HG03571 (cell line): Measurements from ENCODE around the gene SCAMP4.
A peak's percentile ranks its signal among the peaks of the same experiment; 100 is the strongest.
"Not testable (repeated sequence)": the region's sequence is repeated elsewhere in the genome, so short reads cannot be mapped to it uniquely, and the experiment has no call there.

ENCODE experiments used
- ATAC-seq: cut with Tn5 transposase; IDR thresholded peaks from one replicate; pipeline ENCODE4 v1.9.1; 2021; ENCODE audit not compliant: unreplicated experiment

SCAMP4 gene

DNA sequence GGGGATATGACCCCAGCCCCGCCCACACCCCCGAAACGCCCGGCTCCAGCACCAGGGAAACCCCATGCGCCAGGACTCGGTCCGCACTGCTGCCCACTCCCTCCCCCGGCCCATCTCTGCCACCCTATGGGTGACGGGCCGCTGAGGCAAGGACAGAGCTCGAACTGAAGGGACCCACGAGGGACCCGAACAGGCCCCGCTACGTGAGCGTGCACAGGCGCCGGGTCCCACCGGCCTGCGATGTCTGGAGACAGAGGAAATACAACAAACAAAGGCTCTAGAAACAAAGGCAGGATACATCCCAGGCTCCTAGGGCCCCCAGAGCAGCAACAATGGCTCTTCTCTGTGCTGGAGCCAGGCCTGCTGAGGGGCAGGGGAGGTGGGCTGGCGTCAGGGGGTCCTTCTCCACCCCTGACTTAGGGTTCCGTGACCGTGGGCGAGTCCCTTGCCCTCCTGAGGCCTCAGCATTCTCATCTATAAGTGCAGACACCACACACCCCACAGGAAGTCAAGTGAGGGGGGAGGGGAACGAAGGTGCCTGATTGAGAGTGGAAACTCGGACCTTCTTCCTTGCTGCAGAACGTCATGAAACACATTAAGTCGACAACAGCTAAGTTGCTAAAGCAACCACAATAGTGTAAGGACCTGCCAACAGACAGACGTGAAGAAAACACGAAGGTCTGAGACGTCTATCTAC, 23.0 kb upstream of the SCAMP4 start:
- ATAC-seq = no peak

DNA sequence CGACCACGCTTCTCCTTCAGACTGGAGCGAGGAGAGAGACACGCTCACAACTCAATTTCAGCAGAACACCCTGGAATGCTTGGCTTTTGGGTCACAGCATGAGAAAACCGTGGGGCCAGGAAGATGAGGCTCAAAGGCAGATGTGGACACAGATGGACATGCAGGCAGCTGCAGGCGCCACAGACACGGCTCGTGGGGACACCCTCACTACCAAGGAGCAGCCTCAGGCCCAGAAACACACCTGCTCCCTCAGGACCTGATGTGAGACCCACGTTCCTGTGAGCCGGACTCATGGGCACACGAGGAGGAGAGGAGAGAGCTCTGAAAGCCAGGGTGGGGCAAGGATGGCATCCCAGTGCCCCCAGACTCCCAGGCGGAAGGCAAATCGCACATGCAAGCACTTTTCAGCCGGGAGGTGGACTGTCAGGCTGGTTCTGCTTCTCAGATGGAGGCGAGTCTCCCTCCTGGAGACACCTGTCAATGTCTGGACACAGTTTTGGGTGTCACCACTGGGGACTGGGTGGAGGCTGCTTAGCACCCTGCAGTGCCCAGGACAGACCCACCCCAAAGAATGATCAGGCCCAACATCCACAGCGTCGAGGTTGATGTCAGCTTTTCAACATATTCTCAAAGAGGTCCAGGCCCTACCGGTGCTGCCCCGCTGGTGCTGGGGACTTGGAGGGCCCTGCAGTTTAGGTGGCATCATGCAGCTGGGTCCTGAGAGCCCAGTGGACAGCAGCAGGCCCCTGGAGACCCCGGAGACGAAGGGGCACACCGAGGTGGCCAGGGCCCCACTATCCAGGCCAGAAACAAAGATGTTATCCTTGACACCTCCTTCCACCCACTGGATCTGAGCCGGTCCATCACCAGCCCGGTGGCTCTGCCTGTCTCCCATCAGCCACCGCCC, 22.2 kb upstream of the SCAMP4 start:
- ATAC-seq = no peak

DNA sequence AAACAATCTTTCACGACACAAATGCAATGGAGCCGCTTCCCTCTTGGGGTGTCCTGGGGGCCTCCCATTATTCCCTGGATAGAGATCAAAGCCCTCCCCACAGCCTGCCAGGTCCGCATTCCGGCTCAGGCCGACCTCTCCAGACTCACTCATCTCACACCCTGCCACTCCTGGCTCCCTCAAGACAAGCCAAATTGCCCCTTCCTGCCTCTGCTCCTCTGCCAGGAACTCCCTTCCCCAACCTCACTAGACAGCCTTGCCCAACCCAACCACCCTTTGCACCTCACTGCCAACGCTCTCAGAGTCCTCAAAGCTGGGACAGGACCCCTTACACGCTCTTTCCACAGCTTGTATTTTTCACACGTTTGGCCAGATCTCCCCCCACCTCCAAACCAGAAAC, 21.4 kb upstream of the SCAMP4 start:
- ATAC-seq = no peak

DNA sequence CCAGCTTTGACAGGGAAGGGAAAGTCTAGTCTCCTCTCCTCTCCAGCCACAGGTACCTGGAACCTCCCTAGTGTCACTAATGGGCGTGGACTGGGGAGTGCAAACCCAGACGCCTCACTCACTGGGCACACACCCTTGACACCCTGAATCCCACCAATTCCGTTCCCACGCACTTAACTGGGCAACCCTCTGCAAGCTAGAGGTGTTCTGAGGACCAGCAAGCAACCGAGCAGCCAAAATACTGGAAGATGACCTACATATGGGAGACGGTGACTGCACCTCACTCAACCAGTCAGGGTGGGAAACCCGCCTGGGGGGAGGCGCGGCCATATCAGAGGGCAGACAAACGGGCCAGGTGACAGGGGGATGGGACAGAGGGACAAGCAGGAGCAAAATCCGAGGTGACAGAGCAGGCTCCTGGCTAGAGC, 20.9 kb upstream of the SCAMP4 start:
- ATAC-seq = no peak

DNA sequence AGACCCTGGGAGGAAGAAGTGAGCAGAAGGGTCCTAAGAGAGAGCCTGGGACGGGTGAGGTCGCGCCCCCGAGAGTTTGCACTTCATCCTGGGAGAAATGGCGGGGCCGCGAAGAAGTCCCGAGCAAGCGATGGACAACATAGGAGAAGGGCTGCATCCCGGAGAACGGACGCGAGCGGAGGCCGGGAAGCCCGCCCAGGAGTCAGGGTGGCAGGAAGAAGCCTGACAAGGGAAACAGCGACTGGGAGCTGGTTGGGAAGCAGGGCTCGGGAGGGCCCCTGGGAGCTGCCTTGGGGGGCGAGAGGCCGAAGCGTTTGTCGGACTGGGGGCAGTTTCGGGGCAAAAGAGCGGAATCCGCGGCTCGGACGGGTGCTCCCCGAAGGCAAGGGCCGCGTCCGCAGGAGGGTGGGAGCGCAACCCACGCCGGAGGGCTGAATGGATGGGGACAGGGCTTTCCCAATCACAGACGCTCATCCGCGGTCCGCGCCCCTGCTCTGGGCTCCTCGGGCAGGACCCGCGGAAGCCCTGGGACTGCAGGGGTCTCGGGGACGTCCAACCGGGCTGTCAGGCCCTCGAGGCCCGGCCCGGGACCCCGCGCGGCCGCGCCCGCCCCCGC, 20.4 kb upstream of the SCAMP4 start:
- peak; percentile 7 for ATAC-seq

DNA sequence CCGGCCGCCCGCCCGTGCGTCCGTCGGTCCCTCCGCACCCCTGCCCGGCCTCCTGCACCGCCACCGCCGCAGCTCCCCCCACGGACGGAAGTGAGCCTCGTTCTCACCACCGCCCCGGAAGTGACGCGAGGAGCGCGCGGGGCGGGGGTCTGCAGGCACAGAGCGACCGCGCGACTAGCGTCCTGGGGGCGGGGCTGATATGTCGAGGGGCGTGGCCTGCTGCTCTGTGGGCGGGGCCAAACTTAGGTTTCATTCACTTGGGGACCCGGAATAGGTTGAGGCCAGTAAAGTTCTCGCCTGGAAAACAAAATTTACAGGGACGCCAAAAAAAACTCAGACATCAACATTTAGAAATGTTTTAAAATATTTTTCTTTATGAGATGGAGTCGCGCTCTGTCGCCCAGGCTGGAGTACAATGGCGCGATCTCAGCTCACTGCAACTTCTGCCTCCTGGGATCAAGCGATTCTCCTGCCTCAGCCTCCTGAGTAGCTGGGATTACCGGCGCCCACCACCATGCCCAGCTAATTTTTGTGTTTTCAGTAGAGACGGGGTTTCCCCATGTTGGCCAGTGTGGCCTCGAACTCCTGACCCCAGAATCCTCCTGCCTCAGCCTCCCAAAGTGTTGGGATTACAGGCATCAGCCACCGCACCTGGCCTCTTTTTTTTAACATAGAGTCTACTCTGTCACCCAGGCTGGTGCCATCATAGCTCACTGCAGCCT, 19.6 kb upstream of the SCAMP4 start, which contains the start of gene ABHD17A:
TSS of gene ABHD17A (minus strand) at position 99 of the 722 bp plus-strand sequence. CDS start 3,930 bp downstream, outside the sequence.
- ATAC-seq = peak; percentile 59

DNA sequence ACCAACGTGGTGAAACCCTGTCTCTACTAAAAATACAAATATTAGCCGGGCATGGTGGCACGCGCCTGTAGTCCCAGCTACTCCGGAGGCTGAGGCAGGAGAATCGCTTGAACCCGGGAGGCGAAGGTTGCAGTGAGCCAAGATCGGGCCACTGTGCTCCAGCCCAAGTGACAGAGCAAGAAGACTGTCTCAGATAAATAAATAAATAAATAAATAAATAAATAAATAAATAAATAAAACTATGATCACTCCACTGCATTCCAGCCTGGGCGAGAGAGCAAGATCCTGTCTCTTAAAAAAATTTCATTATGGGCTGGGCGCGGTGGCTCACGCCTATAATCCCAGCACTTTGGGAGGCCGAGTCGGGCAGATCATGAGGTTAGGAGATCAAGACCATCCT, 18.8 kb upstream of the SCAMP4 start:
- ATAC-seq = not testable (repeated sequence)

DNA sequence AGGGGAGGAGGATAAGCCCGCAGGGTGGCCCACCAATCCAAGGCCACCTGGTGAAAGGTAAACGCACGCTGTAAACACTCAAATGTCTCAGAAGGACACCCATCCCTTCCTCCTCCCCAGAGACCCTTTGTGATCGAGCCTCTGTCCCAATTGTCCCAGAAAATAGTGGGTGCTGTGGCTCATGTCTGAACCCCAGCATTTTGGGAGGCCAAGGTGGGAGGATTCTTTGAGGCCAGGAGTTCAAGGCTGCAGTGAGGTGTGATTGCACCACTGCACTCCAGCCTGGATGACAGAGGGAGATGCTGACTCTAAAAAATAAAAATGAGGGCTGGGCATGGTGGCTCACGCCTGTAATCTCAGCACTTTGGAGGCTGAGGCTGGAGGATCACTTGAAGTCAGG, 16.8 kb upstream of the SCAMP4 start:
- ATAC-seq = no peak

DNA sequence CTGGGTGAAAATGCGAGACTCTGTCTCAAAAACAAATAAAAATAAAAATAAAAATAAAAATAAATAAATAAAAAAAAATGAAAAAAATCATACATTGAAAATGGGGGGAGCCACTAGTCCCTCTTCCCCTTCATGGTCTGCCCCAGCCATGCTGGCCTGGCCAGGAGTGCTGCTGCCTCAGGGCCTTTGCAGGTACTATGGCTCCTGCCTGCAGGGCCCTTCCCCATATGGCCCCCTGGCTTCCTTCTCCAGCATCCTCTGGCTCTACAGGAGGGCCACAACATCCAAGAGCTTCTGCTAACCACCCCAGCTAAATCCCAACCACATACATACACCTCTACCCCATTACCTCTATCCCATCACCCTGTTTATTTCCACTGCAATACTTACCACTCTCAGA, 15.3 kb upstream of the SCAMP4 start:
- no peak for ATAC-seq

DNA sequence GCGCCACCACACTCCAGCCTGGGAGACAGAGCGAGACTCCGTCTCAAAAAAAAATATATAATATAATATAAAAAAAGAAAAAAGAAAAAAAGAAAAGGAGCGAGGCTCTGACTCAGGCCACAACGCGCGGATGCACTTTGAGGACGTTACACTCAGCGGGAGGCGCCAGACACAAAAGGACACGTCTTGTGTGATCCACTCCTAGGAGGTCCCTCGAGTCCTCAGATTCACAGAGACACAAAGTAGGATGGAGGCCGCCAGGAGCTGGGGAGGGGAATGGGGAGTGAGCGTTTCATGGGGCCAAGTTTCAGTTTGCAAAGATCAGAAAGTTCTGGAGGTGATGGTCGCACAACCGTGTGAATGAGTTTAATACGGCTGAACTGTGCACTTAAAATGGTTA, 11.4 kb upstream of the SCAMP4 start:
- ATAC-seq = no peak

DNA sequence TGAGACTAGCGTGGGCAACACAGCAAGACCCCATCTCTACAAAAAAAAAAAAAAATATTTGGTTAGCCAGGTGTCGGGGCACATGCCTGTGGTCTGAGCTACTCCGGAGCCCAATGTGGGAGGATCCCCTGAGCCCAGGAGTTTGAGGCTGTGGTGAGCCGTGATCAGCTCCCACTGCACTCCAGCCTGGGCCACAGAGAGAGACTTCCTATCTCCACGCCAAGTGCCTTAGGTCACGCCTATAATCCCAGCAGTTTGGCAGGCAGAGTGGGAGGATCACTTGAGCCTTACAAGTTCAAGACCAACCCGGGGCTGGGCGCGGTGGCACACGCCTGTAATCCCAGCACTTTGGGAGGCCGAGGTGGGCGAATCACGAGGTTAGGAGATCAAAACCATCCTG, 8.7 kb upstream of the SCAMP4 start:
- no peak for ATAC-seq

DNA sequence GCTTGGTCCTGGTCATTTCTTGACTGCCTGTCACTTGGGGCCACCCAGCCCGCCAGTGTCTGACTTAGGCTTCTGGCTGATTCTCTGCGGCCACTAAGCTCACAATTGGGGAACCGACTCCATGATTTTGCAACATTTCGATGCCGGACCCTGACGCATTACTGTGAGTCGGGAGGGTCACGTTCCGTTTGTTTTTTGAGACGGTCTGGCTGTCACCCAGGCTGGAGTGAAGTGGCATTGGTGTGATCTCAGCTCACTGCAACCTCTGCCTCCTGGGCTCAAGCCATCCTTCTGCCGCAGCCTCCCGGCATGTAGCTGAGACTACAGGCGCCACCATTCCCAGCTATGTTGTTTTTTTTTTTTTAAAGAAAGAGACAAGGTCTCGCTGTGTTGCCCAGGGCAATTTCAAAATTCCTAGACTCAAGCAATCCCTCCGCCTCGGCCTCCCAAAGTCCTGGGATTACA, 3.2 kb upstream of the SCAMP4 start:
- no peak for ATAC-seq

DNA sequence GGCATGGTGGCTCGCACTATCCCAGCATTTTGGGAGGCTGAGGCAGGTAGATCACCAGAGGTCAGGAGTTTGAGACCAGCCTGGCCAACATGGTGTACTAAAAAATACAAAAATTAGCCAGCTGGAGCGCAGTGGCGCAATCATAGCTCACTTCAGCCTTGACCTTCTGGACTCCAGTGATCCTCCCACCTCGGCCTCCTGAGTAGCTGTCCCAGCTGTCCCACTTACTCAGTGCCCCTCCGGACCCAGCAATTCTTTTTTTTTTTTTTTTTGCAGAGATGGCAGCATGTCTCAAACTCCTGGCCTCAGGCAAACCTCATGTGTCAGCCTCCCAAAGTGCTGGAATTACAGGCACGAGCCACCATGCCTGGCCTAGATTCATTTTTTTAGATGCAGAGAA, 2.3 kb upstream of the SCAMP4 start:
- no peak for ATAC-seq

DNA sequence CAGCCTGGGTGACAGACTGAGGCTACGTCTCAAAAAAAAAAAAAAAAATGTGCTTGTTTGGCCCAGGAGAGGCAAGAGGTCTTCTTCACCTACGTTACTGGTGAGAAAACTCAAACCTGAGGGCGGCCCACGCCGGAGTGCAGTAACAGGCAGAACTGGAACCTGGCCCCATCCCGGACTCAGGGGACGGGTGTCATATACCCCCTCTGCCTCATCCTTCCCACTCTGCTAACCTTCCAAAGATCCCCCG, 414 bp upstream of the SCAMP4 start:
- ATAC-seq = no peak

DNA sequence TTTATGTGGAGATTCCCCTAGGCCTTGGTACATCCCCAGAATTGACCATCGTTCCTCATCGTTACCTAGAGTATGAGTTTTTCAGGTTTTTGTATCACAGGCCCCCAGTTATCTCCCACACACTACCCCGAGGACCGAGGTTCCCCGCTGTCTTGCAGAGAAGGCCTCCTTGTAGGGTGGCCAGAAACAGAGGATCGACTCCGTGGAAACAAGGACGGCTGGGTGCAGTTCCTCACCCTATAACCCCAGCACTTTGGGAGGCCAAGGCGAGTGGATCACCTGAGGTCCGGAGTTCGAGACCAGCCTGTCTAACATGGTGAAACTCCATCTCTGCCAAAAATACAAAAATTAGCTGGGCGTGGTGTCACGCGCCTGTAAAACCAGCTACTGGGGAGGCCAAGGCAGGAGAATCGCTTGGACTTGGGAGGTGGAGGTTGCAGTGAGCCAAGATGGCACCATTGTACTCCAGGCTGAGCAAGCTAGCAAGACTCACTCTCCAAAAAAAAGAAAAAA, 720 bp downstream of the SCAMP4 start:
- ATAC-seq = no peak

DNA sequence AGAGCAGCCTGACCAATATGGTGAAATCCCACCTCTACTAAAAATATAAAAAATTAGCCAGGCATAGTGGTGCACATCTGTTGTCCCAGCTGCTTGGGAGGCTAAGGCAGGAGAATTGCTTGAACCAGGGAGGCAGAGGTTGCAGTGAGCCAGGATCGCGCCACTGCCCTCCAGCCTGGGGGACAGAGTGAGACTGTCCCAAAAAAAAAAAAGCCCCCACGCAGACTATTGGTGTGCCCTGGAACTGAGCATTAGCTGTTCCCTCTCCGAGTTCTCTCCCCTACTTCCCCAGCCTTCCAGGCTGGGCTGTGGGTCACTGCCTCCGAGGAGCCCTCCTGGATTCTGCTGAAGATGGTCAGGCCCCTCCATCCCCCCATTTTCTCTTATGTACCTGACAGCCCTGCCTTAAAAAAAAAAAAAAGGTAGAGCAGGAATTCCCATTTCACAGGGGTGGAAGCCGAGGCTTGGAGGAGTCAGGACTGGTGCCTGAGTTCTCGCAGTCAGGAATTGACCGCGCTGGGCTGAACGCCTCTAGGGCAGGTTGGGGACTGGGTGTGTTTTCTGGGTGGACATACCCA, 1.9 kb downstream of the SCAMP4 start:
- ATAC-seq = no peak

DNA sequence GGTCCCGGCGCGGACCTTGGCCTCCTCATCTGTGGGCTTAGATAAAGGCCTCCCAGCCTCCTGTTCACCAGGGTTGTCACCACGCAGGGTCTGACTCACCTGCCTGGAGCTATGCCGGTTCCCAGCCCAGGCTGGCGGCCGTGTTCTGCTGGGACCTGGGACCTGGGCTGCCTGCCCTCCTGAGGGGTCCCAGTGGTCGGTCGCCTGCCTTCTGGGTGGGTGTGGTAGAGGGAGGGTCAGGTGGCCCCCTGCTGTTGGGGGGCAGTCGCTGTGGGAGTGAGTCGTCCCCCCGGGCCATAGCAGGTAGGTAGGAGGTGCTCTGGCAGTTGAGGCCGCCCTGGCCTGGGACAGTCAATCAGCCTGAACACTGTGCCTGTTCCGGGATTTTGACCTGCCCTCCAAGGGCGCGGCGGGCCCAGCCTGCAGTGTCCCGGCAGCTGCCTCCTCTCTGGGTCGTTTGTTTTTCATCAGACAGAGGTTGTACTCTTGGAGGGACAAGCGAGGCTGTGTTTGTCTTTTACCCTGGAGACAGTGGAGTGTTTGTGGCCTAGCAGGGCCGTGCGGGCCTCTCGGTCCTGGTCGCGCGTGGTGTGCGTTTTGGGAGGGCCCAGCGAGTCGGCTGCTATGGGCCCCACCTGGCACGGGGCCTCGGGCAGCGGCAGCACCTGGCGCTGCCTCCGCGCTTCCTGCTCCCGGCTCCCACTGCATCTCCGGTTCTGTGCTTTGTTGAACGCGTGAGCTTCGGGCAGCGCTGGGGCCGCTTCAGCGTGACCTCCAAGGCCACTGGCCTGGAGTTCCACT, 2.6 kb downstream of the SCAMP4 start:
- ATAC-seq = no peak

DNA sequence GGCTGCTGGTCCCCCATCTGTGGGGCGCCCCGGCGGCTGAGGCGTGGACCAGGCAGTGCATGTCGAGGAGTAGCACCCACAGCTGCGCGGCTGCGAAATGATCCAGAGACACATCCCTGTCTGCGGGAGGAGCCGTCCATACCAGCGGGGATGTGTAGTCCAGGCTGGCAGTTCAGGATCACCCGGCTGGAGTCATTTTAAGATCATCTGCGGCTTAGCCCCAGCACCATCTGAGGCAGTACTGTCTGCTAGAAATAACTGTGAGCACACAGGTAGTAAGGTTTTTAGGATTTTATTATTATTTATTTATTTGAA, 3.1 kb downstream of the SCAMP4 start:
- ATAC-seq = no peak

DNA sequence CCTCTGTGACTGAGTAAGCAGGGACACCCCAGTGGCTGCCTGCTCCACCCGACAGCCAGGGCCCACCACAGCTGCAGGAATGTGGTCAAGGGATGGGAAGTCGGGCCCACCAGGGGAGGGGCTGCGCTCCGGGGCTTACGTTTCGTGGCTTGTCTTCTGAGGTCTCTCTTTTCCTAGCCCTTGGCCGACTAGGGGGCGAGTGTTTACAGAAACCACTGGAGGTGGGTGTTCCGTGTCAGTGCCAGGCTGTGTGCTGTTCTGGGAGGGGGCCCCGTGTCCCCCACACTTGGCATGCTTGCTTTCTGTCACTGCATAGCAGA, 4.5 kb downstream of the SCAMP4 start:
- no peak for ATAC-seq

DNA sequence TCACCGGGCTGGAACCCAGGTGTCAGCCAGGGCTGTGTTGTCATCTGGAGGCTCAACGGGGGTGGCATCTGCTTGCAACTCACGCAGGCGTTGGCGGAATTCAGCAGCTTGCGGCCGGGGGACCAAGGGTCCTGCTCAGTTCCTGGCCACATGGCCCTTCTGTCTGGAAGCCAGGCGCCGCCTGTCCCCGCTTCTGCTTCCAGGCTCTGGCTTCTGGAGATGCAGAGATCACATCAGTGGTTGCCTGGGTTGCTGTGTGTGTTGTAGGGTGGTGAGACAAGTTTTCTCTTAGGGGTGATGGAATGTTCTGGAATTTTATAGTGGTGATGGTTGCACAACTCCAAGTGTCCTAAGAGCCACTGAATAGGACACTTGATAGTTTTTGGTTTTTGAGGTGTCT, 5.0 kb downstream of the SCAMP4 start:
- no peak for ATAC-seq
